GM19099 (cell line): ENCODE data around the gene POU2F2.
A peak's percentile ranks its signal among the peaks of the same experiment; 100 is the strongest.

ENCODE experiments used
- POLR2A ChIP-seq: IDR thresholded peaks from 3 replicates; pipeline ENCODE4 v1.6.1; 2011; ENCODE audit warnings: low read depth; ENCODE audit not compliant: insufficient read length; ENCODE audit errors: extremely low read depth

The POU2F2 gene

DNA sequence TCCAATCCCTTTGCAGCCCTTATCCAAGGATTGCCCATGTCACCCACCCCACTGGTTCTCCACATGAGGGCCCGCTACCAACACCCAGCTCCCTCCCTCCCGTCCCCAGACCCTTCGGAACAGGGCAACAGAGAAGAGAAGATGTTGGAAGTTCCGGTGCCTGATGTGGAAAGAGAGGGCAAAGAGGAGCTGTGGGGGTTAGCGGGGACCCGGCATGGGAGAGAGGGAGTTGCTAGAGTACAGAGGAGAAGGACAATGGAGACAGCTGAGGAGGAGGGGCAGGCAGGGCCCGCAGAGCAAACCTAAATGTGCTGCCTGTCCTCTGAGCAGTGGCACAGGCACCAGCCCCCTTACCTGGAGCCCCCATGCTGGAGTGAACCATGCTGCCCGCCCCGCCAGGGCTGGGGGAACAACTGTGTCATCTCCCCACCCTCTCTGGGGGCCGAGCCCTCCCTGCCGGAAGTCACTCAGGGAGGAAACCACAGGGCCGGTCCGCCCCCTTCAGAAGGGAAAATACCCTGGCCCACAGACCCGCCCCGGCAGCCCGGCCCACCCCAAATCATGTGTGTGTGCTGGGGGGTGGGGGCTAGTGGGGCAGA, at the start of gene POU2F2:
POU2F2 (minus strand) TSS at position 417 of the 599 bp plus-strand sequence; CDS start at position 382, 35 bp downstream.
- peak; percentile 78 for TF ChIP-seq POLR2A

DNA sequence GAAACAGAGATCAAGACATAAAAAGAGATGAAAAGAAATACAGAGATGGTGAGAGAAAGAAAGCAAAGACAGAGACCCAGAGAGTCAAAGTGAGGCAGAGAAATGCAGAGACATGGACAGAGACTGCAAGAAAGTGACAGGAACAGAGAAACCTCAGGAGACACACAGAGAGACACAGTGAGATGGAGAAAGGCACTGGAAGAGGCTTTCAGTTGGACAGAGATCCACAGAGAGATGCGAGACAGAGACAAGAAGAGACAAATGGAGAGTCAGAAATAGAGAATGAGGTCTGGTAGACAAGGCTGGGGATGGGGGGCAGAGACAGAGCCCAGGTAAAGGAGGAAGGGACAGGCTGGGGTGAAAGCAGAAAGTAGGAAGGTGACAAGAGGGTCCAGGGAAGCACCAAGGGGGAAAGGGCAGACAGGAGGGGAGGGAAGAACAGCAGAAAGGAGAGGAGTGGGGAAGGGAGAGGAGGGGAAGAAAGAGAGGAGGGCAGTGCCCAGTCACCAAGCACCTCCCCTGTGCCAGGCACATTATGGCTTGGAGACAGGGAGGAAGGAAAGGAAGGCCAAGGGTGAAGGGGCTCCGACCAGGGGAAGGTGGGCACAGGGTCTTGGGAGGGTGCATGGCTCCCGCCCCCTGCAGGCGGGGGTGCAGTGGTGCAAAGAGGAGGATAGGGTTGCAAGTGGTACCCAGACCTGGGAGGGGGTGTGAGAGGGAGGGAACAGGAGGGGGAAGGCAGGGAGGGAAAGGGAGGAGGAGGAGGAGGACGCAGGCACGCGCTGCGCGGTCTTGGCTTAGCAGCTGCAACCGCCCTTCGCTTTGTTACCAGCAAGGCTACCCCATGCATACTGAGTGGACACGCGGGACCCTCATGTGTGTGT, 46.8 kb upstream of the POU2F2 start:
- no peak for TF ChIP-seq POLR2A

- no peak for TF ChIP-seq POLR2A
These were observed 45.4 kb upstream of the POU2F2 start for GRCh38 chr19:42177686-42178019.

DNA sequence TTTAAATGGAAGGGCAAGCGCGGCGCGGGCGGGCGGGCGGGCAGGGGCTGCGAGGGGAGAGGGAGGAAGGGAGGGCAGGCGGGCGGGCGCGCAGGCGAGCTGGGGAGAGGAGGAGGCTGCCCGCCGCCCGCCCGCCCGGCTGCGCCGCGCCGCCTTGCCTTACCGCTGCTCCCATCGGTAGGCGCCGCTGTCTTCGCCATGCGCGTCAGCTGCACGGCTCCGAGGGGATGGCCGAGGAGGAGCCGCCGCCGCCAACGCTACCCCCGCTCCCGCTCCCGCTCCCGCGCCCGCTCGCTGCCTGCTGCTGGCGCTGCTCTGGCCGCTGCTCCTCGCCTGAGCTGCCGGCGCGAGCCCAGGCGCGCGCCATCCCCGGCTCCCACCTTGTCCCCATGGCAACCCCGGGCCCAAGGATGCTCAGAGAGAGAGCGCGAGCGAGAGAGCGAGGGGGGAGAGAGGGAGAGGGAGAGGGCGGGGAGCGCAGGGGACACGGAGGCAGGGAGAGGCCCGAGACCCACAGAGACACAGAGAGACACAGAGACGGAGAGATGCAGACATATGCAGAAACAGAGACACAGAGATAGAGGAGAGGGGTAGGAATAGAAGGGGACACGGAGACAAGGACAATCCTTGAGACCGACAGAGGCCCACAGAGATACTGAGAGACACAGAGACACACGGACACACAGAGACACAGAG, 44.9 kb upstream of the POU2F2 start:
- no peak for TF ChIP-seq POLR2A

DNA sequence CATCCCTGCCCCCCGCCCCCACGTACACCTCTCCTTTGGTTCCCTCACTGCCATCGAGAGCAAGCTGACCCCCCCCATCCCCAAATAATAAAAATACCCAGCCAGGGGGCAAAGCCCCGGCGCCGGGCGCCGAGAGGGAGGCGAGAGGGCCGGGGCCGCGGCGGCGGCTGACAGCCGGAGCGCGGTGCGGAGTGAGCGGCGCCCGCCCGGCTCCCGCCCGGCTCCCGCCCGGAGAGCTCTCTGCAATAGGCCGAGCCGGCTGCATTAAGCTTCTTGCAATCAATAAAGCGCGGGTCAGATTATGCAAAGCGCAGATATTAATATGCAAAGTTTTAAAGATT, 44.4 kb upstream of the POU2F2 start:
- no peak for TF ChIP-seq POLR2A

DNA sequence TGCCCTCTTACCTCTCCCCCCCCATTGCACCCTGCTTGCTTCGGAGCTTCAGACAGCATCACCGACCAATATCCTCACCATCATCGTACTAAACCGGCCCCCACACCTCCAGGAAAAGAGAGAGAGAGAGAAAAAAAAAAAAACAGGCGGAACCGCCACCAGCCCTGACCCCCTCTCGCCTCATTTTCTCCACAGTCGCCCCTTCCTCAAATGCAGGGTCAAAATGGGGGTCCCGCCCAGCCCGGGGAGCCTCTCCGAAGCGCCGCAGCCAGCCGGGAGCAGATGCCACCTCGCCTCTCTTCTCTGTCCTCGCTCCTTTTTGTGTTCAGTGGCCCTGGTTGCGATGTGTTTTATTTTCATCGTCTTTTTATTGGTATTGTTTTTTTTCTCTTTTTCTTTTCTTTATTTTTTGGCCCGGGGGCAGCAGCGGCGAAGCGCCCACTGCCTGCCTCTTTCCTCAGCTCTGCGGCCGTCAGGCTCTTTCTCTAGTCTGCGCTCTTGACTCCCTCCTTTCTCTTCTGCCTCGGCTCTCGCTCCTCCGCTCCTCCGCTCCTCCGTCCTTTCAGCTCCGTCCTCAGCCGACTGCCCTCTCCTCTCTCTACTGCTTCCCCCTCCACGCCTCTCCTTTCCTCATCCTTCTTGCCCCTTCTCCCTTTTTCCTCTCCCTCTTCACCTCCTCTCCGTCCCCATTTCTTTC, 43.9 kb upstream of the POU2F2 start:
- no peak for TF ChIP-seq POLR2A

- no peak for TF ChIP-seq POLR2A
These were observed 42.9 kb upstream of the POU2F2 start for GRCh38 chr19:42174958-42175734.

GRCh38 chr19:42174188-42174587, 41.9 kb upstream of the POU2F2 start:
- no peak for TF ChIP-seq POLR2A

GRCh38 chr19:42173695-42174094, 41.4 kb upstream of the POU2F2 start:
- no peak for TF ChIP-seq POLR2A

DNA sequence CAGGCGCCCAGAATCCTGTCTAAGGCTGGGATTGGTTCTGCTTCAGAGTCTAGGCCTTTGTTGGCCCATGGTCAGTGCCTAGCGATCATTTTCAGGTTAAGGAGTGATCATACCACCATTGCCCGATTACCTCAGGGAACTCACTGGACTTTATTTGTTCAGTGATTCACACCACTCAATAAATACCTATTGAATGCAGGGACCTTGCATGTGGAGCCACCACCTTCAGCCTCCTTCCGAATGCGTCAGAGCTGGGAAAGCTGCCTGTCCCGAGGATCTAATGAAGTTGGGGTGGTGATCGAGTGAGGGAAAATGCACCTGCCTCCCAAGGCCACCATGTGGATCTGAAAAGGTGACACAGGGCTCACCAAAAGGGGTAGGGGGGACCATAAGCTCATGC, 40.0 kb upstream of the POU2F2 start:
- TF ChIP-seq POLR2A = no peak

DNA sequence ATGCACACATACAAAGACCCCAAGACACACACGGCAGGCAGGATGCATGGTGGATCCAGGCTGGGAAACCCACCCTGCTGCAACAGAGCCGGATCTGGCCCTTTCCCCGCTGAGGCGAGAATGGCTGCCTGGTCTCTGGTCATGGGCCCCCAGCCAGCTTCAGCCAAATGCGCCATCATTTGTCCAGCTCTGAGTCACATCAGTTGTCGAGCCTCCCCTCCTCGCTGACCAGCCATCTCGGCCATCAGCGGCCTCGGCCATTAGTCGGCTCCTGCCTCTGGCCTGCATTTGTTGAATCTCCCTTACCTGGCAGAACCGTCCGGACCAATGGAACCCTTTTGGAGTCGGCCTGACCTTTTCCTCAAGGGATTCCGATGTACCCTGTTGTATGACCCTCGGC, 38.5 kb upstream of the POU2F2 start:
- TF ChIP-seq POLR2A = no peak

GRCh38 chr19:42169486-42170413, 37.5 kb upstream of the POU2F2 start:
- TF ChIP-seq POLR2A = no peak

GRCh38 chr19:42168206-42168605, 36.0 kb upstream of the POU2F2 start:
- no peak for TF ChIP-seq POLR2A

DNA sequence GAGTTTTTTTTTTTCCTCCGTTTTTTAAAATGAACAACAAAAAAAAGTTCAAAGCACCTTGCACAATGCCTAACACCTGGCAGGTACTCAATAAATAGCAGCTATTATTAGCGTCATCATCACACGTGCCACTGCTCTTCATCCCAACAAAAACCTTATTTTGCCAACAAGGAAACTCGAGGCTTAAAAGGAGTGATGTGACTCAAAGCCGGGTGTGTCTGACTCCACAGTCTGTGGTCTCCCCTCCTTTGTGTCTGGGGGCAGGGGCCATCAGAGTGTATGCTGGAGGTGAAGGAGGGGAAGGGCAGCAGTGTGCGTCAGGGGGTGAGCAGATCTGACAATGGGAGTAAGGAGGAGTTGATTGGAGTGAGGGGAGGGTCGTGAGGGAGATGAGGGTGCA, 34.1 kb upstream of the POU2F2 start:
- no peak for TF ChIP-seq POLR2A
